ENCODE data around the gene PDIA5.
"Not testable (repeated sequence)": the region's sequence is repeated elsewhere in the genome, so short reads cannot be mapped to it uniquely, and the experiment has no call there.

The PDIA5 gene

DNA sequence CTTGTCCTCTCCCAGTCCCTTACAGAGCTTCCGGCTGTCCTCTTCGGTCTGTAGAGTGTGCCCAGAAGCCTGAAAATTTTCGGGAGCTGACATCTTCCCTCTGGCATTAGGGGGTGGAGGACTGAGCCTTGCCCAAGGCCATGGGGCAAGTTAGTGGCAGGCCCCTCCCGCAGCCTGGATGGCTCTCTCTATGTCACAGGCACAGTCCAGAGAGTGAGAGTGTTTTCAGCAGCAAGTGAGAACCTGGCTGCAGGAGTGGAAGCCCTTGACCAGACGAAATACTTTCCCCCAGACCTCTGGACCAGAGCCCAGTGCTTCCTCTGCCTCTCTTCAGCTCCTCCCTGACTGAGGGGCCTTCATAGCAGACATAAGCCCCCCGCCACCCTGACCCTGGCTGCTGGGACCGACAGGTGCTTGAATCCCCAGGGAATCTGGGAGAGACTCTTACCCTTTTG, 84.5 kb downstream of the PDIA5 start:
- no peak for DNase-seq

DNA sequence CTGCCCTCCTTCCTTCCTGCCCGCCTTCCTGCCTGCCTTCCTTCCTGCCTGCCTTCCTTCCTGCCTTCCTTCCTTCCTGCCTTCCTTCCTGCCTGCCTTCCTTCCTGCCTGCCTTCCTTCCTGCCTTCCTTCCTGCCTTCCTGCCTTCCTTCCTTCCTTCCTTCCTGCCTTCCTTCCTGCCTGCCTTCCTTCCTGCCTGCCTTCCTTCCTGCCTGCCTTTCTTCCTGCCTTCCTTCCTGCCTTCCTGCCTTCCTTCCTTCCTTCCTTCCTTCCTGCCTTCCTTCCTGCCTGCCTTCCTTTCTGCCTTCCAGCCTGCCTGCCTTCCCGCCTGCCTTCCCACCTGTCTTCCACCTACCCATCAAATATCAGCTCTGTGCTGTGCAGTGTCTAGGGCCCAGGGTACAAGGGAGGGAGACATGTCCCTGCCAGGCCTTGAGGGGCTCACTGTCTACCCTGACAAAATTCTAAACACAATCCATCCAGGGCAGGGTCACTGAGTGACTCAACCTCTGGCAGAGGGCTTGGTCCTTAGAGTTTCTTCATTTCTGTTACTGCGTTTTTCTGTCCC, 85.1 kb downstream of the PDIA5 start:
- DNase-seq: not testable (repeated sequence)

DNA sequence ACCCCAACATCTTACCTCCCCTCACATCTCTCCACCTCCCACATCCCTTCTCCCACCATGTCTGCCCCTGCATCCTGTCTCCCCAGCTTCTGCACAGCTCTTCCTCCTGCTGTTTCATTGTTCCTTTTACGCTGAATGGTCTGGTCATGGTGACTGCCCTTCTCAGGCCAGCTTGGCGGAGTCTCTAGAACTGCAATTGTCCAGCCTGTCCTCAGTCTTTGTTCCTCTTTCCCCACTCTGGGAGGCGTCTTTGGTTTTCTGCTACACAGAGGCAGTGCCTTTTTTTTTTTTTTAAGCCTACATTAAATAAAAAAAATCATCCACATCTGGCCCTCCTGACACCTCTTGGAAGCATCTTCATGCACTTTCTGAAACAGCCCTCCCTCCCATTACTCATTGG, 85.9 kb downstream of the PDIA5 start:
- no peak for DNase-seq

DNA sequence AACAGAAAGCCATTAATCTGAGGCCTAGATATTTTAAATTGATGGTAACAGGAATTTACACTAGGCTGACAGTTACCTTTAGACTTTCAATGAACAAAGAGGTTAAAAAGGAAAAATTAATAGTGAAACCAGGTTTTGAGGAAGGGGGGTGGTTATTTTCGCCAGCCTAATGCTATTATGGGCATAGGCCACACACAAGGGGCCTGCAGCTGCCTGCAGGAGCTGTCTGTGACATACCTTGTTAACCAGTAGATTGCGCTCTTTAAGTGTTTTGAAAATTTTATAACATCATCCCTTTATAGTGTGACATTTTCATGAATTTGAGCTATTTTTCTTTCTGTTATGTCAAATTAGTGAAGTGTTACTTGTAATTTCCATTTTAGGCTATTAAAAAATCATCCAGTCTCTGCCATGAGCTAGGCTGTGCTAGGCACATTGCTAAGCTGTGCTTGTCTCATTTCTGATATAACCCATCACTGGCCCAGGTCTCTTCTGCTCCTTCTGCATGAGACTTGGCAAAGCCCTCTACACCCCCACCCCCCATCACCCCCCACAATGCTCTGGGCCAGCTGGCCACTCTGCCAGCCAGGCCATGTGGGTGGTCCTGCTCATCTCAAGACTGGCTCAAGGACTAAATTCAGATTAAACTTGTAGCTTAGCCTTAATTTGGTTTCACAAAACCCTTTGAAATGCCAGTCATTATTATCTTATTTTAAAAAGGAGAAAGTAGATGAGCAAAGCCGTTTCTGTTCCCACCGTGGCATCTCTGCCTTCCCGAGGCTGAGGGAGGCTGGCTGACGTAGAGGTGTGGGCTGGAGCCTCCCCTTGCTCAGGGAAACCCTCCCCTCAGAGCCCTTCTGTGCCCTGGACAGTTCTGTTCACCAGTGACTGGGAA, 86.5 kb downstream of the PDIA5 start:
- DNase-seq: no peak

DNA sequence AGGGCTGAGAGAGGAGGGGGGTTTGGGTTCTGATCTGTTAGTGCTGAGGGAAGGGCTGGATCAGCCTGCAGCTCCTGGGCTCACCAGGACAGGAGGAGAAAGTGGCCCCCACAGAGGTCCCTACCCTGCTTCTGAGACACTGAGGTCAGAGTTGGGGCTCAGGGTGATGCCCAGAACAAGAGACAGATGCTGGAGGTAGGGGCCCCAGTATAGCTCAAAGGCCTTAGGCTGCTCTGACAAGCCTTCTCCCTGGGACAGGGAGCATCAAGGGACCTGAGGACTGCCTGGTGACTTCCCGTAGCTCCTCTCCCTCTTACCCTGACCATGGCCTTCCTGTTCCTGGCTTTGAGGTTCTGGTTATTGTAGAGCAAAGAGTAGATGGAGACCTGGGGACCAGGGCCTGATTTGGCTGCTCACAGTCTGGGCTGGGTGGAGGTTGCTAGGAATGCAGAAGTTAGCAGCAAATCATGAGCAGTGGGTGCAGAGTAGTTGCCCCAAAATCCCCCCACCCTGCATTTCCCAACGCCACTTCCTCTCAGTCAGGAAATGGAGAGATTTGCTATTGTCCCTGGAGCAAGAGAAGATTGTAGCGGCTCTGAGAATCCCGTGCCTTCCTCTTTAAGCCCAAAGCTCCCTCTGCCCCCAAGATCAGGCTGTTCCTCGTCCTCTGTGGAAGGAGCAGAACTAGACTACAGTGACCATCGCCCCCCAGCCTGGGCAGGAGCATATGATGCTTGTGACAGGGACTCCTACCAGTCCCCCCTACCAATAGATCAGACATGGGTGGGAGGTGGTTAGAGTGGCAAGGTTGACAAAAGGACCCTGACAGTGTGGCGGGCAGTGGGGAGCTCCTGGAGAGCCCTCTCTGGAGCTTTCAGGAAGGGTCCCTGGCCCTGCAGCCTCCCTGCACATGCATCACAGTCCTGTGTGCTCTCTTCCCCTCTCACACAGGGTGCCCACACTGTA, 87.5 kb downstream of the PDIA5 start:
- no peak for DNase-seq

DNA sequence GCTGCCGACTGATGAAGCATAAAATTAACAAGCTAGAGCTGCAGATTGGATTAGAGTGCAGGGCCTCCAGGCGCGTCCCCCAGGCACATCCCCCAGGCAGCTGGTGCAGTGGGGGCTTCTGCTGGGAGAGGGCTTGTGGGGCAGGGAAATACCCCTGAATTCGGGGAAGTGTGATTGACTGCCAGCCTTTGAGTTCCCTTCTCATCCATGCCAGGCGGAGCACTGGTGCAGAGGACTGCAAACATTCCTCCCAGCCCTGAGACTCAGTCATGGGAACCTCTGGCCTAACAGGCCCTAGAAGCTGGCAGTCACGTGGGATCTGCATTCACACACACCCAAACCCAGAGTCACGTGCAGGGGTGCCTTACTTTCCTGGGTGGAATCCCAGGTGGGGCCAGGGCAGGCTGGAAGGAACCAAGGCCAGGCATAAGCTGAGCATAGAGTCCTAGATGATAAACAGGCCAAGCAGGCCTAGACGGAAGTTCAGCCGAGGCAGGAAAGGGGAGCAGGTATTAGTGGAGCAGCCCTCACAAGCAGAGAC, 88.7 kb downstream of the PDIA5 start:
- DNase-seq: no peak

DNA sequence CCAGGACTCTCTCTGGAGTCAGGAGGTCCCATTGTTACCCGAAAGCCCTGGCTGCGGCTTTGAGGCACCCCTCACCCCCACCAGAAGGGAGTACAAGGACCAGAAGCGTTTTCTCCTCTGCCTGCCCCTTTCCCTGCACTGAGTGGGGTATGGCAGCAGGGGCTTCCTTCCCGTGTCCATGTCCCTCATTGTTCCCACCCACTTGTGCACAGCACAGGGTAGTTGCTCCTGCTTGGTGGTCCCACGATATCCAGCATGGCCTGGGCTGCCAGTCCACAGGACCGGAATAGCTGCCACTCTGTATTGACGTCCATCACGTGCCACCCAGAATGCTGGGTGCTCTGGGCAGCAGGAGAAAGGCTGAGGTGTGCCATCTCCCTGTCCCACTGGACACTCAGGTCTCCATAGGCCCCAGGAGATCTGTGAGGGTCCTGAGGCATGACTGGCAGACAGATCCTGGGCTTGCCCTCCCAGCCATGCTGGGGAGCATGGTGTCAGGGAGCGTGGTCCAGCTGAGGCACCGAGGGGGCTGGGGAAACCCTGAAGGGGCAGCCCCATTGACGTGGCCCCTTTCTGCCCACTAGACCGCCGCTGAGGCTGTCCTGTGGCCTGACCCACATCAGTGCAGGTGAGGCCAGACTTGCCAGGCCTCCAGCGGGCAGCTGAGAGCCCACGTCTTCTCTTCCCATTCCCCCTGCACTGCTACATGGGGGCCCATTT, 89.6 kb downstream of the PDIA5 start:
- DNase-seq: no peak

DNA sequence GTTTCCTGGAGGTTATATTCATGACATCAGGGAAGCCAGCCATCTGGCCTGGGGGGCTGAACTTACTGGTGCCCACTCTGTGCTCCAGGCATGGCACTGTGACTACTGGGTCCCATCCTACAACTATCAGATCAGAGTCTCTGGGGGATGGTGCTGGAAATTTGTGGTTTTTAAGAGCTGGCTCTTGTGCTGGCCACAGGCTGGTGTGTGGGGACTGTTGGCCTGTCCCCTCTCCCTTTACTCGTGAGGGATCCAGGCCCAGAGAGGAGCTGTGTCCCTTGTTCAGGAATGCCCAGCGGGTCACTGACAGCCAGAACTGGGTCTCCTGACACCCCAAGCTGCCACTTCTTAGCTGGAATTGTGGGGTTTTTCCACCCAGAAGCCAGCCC, 90.4 kb downstream of the PDIA5 start:
- no peak for DNase-seq

DNA sequence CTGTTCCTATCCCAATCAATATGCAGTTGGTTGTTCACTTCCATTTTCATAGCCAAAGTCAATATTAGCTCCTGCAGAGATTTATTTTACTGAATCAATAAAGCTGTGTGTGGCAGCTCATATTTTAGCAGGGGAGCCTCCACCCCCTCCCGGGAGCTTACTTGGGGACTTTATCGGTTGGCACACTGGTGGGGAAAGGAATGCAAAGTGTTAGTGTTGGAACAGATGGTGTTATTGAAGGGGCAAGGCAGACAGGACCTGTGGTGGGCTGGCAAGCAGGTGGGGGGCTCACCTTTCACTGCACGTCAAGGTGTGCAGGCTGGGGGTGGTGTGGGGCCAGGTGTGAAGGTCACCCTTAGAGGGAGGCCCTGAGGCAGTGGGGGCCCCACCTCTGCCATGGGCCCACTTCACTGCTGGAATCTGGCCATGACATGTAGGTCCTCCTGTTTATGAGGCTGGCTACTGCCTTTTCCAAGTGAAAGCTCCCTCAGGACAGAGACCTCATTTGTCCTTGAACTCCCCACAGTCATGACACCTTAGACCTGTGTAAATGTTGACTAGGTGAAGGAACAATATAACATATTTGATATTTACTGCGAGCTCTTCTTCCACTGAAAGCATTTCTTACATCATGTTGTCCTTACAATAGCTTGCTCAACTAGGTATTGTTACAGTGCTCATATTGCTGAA, 90.9 kb downstream of the PDIA5 start:
- no peak for DNase-seq

DNA sequence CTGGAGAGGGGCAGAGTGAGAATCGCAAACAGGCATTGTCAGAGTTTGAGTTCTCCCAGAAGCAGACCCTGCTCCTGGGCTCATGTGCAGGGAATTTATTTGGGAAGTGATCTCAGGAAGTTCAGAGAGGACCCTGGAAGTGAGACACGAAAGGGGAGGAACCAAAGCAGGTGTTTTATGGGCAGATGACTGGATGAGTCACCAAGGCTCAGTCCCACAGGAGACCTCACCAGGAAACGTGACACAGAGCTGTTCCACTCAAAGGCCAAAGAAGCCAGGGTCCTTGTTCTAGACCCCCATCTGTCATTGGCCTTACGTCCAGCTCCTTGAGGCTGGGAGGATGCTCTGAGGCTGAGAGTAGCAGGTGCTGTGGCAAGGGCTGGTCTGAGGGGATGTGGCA, 91.5 kb downstream of the PDIA5 start:
- DNase-seq: no peak

DNA sequence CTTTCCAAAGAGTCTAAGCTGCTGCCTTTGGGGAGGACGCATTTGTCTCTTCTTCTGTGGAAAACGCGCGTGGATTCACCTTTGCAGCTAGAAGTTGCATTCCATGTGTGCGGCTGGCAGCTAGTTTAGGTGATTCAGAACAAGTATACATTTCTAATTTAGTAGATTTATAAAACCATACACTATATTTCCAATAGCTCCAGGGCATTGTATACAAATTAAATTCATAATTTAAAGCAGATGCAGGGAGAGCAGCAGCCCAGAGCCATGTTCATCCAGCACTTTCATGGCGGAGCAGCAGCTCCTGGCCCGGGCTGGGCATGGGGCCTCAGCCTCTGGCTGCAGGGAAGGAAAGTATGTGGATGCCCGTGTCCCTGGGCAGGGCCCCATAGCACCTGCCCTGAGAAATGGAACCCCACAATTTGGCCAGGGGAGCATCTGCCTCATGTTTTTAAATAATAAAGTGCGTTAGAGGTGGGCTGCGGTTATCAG, 92.1 kb downstream of the PDIA5 start:
- no peak for DNase-seq

DNA sequence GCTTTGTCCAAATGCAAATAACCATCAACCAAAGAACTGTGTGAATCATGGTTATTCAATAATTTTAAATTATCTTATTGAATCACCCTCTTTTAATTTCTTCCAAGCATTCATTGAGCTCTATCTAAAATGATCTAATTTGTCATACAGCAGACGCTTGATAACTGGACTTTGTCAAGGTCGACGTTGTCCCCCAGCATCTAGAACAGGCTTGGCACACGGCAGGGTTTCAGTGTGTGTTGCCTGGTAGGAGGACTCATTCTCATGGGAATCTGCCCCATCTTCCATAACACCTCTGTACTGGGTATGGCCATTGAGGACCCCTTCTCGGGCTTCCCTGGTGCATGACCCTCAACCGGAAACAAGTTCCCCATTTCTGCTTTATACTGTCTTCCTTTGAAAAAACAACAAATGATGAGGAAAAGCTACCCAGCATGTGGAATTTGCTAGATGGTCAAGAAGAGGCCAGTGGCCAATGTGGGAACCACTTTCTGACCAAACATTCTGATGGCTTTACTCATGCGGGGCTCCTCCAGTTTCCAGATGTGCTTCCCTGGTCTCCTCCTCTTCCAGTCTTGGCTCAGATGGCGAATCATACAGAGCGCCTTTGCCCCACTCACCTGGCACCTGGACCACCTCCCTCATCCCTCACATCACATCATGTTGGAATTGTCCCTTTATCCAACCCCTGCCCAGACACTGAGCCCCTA, 93.3 kb downstream of the PDIA5 start:
- DNase-seq: no peak

DNA sequence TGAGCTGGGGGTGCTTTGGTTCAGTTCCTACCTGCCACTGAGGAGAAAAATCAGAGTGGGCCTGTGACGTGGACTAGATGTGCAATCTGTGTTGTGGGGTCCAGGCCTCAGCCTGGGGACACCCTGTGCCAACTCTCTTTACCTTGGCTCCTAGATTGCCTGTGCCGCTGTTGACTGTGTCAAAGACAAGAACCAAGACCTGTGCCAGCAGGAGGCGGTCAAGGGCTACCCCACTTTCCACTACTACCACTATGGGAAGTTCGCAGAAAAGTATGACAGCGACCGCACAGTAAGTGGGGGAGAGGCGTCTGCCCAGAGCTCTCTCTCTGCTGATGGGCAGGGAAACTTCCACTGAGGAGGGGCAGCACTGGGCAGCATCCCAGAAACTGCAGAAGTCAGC, 94.3 kb downstream of the PDIA5 start:
- DNase-seq: peak; percentile 5

DNA sequence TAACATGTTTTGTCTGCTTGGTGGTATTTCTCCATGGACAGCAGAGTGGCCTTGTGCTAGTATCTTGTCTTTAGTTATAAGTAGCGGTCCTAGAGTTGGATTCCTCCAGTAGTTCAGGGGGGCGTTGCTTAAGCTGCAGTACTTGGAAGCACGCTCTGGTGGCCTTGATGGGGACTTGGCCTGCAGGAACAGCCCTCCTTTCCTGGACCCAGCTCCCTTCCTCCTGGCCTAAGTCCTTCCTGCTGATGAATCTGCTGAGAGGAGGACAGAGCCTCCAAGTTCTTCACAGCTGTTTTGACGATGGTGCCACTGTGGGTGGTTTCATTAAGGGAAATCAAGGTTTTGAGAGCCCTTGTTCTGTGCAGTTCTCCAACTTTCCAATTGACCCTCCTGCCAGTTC, 96.3 kb downstream of the PDIA5 start:
- DNase-seq: no peak

DNA sequence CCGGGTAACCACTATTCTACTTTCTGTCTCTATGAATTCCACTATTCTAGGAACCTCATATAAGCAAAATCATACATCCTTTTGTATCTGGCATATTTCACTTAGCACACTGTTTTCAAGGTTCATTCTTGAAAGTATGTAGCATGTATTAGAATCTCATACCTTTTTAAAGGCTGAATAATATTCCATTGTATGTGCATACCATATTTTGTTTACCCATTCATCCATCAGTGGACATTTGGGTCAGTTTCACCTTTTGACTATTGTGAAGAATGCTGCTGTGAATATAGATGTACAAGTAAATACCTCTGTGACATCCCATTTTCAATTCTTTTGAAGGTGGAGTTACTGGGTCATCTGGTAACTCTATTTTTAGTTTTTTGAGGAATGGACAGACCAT, 98.3 kb downstream of the PDIA5 start:
- no peak for DNase-seq

DNA sequence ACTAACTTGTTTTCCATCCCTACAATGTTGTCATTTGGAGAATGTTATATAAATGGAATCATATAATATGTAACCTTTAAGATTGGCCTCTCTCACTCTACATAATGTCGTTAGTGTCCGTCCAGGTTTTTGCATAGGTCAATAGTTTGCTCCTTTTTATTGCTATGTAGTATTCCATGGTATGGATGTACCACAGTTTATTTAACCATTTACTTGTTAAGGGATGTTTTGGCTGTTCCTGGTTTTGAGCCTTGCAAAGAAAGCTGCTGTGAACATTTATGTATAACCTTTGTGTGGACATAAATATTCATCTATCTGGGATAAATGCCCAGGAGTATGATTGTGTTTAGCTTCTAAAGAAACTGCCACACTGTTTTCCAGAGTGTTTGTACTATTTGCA, 100.9 kb downstream of the PDIA5 start:
- DNase-seq: no peak

DNA sequence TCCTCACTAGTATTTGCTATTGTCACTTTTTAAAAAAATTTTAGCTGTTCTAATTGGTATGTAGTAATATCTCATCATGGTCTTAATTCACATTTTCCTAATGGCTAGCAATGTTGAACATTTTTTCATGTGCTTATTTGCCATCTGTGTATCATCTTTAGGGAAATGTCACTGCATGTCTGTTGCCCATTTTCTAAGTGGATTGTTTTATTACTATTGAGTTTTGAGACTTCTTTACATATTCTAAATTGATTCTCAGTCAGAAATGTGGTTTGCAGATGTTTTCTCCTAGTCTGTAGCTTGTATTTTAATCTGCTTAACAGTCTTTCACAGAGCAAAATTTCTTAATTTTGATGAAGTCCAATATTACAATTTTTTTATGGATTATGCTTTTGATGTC, 101.3 kb downstream of the PDIA5 start:
- no peak for DNase-seq

DNA sequence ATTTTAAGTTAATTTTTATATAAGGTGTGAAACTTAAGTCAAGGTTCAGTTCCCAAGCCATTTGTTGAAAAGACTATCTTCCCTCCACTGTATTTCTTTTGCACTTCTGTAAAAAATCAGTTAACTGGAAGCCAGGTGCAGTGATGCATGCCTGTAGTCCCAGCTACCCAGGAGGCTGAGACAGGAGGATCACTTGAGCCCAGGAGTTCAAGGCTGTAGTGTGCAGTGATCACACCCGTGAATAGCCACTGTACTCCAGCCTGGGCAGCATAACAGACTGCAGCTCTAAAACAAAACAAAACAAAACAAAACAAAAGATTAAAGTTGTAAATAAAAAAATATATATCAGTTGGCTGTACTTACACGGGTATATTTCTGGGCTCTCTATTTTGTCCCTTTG, 101.8 kb downstream of the PDIA5 start:
- DNase-seq: no peak

DNA sequence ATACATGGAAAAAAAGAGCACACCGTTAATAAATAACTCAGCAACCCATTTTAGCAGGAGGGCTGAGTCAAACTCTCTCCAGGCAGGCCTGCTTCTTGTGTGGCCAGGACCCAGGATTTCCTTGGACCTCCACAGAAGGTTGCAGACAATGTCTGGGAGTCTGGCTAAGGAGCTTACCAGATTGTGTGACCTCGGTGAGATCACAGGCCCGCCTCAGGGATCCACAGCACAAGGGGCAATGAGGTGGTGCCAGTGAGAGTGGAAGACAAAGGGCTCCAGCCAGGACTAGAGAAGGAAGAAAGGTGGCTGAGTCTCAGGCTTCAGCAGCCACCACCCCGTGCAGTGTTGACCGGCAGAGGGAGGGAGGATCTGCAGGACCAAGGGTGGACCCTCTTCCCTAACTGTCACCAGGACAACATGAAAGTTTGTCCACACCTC, 102.7 kb downstream of the PDIA5 start:
- no peak for DNase-seq

DNA sequence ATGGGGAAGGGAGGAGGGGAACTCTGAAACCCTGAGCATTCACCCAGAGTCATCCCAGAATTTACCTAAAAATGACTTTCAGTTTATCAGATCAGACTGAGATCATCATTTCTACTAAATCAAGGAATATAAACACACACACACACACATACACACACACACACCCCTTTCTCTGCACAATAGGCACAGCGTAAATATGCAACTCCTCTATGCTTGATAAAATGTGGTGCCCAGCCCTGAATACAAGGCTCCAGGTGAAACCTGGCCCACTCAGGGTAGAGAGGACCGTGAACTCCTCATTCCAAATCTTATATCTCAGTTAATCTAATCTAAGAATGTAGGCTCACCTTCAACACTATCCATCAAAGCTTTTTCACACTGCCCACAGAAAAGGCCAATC, 103.1 kb downstream of the PDIA5 start:
- no peak for DNase-seq

DNA sequence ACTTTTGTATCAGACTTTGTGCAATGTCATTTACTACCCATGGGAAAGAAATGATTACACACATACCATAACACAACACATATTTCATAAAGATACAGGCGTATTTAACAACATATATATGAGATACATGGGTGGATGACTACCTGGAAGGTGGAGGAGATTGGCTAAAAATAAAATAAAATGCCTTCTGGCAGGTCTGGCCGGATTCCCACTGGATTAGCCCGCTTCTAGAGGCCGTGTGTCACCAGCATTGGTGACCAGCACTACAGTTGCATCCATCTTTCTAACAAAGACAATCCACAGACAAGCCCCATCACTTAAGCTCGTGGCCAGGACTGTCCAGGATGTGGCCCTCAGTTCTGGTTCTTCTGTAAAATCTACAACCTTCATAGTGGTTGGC, 114.0 kb downstream of the PDIA5 start:
- DNase-seq: no peak

Measured in hematopoietic multipotent progenitor cell treated with erythropoietin and hydrocortisone succinate and interleukin-3 and kit ligand, for 4 days (in vitro differentiated cells).